GM10847 (cell line): ENCODE data around the gene CDKN2A.

ENCODE experiments used
- POLR2A ChIP-seq: IDR thresholded peaks from 2 replicates; pipeline ENCODE4 v1.6.1; 2011; ENCODE audit not compliant: insufficient read length; ENCODE audit errors: extremely low read depth

CDKN2A gene

GRCh38 chr9:22022396-22022795, 28.2 kb upstream of the CDKN2A start:
- no peak for TF ChIP-seq POLR2A

GRCh38 chr9:22010866-22011625, 16.9 kb upstream of the CDKN2A start:
- TF ChIP-seq POLR2A: no peak

GRCh38 chr9:22009506-22009867, 15.3 kb upstream of the CDKN2A start:
- no peak for TF ChIP-seq POLR2A

- peak; percentile 20 for TF ChIP-seq POLR2A
Measured at GRCh38 chr9:22008717-22009505, 14.7 kb upstream of the CDKN2A start, which contains the start of gene CDKN2B. Gene CDKN2B, minus strand, starts transcription at chr9:22009305. Its CDS starts 352 bp downstream, at chr9:22008953.

GRCh38 chr9:22008384-22008716, 14.2 kb upstream of the CDKN2A start:
- TF ChIP-seq POLR2A: no peak

- TF ChIP-seq POLR2A: no peak
Measured at GRCh38 chr9:22005702-22006606, 11.8 kb upstream of the CDKN2A start.

GRCh38 chr9:22005021-22005701, 11.0 kb upstream of the CDKN2A start:
- no peak for TF ChIP-seq POLR2A

GRCh38 chr9:22002038-22002437, 7.8 kb upstream of the CDKN2A start:
- TF ChIP-seq POLR2A: no peak

GRCh38 chr9:21998026-21998425, 3.8 kb upstream of the CDKN2A start:
- no peak for TF ChIP-seq POLR2A

- TF ChIP-seq POLR2A: no peak
Measured at GRCh38 chr9:21997480-21997879, 3.3 kb upstream of the CDKN2A start.

- no peak for TF ChIP-seq POLR2A
Measured at GRCh38 chr9:21996858-21997257, 2.7 kb upstream of the CDKN2A start.

GRCh38 chr9:21996438-21996837, 2.2 kb upstream of the CDKN2A start:
- TF ChIP-seq POLR2A: no peak

GRCh38 chr9:21995666-21996398, 1.6 kb upstream of the CDKN2A start:
- no peak for TF ChIP-seq POLR2A

GRCh38 chr9:21995006-21995665, 944 bp upstream of the CDKN2A start:
- TF ChIP-seq POLR2A: peak; percentile 43
